B cell (primary cell): ENCODE measurements around the gene DND1. TPM values are rescaled to one million over a fixed set of nuclear protein-coding genes. Genes with fewer than 3 reads are reported as not detected.

Experiments used
- ATAC-seq: fragments of 200-7000 bp; cut with Tn5 transposase; one replicate; pipeline ENCODE4 v1.10.0; 2021; ENCODE audit warnings: low read depth, mild to moderate bottlenecking, moderate number of reproducible peaks, moderate library complexity
- CTCF ChIA-PET: fragments of 350-600 bp; sonication (Branson Sonifier 250); formaldehyde crosslinking; loops from one replicate; lab custom pipeline; 2021; ENCODE audit warnings: antibody characterized with exemption, inconsistent platforms; lab: Charles Lee
- POLR2A ChIA-PET: fragments of 350-600 bp; sonication (Branson Sonifier 250); formaldehyde crosslinking; loops from one replicate; lab custom pipeline; 2021; ENCODE audit warnings: antibody characterized with exemption; lab: Charles Lee
- DNase-seq: peaks from one replicate; pipeline ENCODE4 v3.0.0; 2013
- H2AFZ ChIP-seq: 2 replicates; pipeline ENCODE4 v1.6.1; 2012; ENCODE audit warnings: mild to moderate bottlenecking, low read depth, low read length; ENCODE audit not compliant: insufficient read depth, poor library complexity, severe bottlenecking
- H3K27ac ChIP-seq, 2 donors: 1 replicate in 1 of 2; 2 replicates in 1 of 2; pipeline ENCODE4 v1.5.1; 2012 to 2013; ENCODE audit warnings: low read length in 2 of 2, mild to moderate bottlenecking in 2 of 2, moderate library complexity in 1 of 2
- H3K27me3 ChIP-seq, 4 experiments: fragments of 200-600 bp in 1 of 4; sonication (generic) in 1 of 4; replicated peaks in 1 of 4; 1 replicate in 2 of 4; 2 replicates in 2 of 4; pipeline versions ENCODE4 v1.6.1 to v1.7.0; 2013 to 2016; ENCODE audit warnings: low read length in 3 of 4, mild to moderate bottlenecking in 2 of 4, mixed read lengths in 1 of 4, moderate library complexity in 1 of 4; ENCODE audit not compliant: insufficient read depth in 4 of 4, control insufficient read depth in 3 of 4; ENCODE audit errors: control extremely low read depth in 1 of 4
- H3K36me3 ChIP-seq, 2 experiments: replicated peaks in 1 of 2; 1 replicate in 1 of 2; 2 replicates in 1 of 2; pipeline versions ENCODE4 v1.6.1 to v1.7.1; 2013; ENCODE audit warnings: low read length in 1 of 2; ENCODE audit not compliant: insufficient read depth in 2 of 2, control insufficient read depth in 1 of 2; ENCODE audit errors: control extremely low read depth in 1 of 2, extremely low read depth in 1 of 2
- H3K4me1 ChIP-seq, 2 donors: fragments of 200-600 bp in 1 of 2; sonication (generic) in 1 of 2; 1 replicate in 1 of 2; 2 replicates in 1 of 2; pipeline versions ENCODE4 v1.5.1 to v1.6.1; 2013 to 2017; ENCODE audit warnings: low read length in 2 of 2; ENCODE audit not compliant: control insufficient read depth in 2 of 2, insufficient read depth in 2 of 2
- H3K4me2 ChIP-seq: replicated peaks from 2 replicates; pipeline ENCODE3; 2012; ENCODE audit warnings: mild to moderate bottlenecking, low read depth, low read length; ENCODE audit not compliant: poor library complexity, severe bottlenecking
- H3K4me3 ChIP-seq, 5 experiments: fragments of 200-600 bp in 1 of 5; sonication (generic) in 1 of 5; 1 replicate in 3 of 5; 2 replicates in 2 of 5; pipeline versions ENCODE4 v1.5.1 to v1.7.0; 2011 to 2016; ENCODE audit warnings: low read length in 4 of 5, mild to moderate bottlenecking in 4 of 5, low read depth in 2 of 5, control low read depth in 1 of 5, moderate library complexity in 1 of 5; ENCODE audit not compliant: insufficient read depth in 1 of 5; ENCODE audit errors: control extremely low read depth in 1 of 5, extremely low read depth in 1 of 5
- H3K79me2 ChIP-seq: fragments of 200-600 bp; sonication (generic); one replicate; pipeline ENCODE4 v1.6.0; 2016; ENCODE audit warnings: low read length; ENCODE audit not compliant: control insufficient read depth, insufficient read depth
- H3K9ac ChIP-seq: fragments of 200-600 bp; sonication (generic); 2 replicates; pipeline ENCODE4 v1.6.1; 2017; ENCODE audit warnings: mild to moderate bottlenecking, low read length, moderate library complexity
- H3K9me3 ChIP-seq, 3 donors: one replicate each; pipeline versions ENCODE4 v1.6.1 to v1.7.1; 2013; ENCODE audit warnings: low read length in 2 of 3; ENCODE audit not compliant: control insufficient read depth in 2 of 3, insufficient read depth in 1 of 3; ENCODE audit errors: control extremely low read depth in 1 of 3
- H4K20me1 ChIP-seq: 2 replicates; pipeline ENCODE4 v1.6.0; 2012; ENCODE audit warnings: mild to moderate bottlenecking, low read length; ENCODE audit not compliant: insufficient read depth, control insufficient read depth, poor library complexity, severe bottlenecking
- H3K27ac Mint-ChIP-seq: one replicate; pipeline ENCODE4 v1.8.0; 2021; ENCODE audit warnings: mixed read lengths
- H3K27me3 Mint-ChIP-seq: one replicate; pipeline ENCODE4 v1.8.0; 2021; ENCODE audit warnings: mixed read lengths
- H3K4me1 Mint-ChIP-seq: one replicate; pipeline ENCODE4 v1.8.0; 2021; ENCODE audit warnings: mixed read lengths
- H3K4me3 Mint-ChIP-seq: one replicate; pipeline ENCODE4 v1.8.0; 2021; ENCODE audit warnings: mixed read lengths
- H3K9me3 Mint-ChIP-seq: one replicate; pipeline ENCODE4 v1.8.0; 2022; ENCODE audit warnings: mixed read lengths; ENCODE audit not compliant: insufficient read depth
- EZH2 ChIP-seq: IDR thresholded peaks from 2 replicates; pipeline ENCODE4 v1.6.1; 2012; ENCODE audit warnings: borderline replicate concordance, low read depth, mild to moderate bottlenecking, moderate library complexity, low read length; ENCODE audit not compliant: insufficient read depth, poor library complexity, severe bottlenecking
- WGBS: methylation state at CpG from one replicate; pipeline ENCODE4 v1.1.5; 2013; ENCODE audit warnings: missing lambda C conversion rate; ENCODE audit not compliant: insufficient coverage; 5-methylcytosine and 5-hydroxymethylcytosine counted together
- intact Hi-C: fragments of 100-400 bp; cut with micrococcal nuclease; formaldehyde crosslinking; loops from one replicate; pipeline ENCODE4 v1.10.0; 2022
- polyA plus RNA-seq: library from polyadenylated mRNA; depleted of rRNA; stranded (reverse); fragments of >200 nt; gene quantifications from 2 replicates; pipeline ENCODE4 v1.2.3, GENCODE V29; 2012
- total RNA-seq, 2 donors: library from RNA; stranded (reverse); fragments of 120-200 nt in 1 of 2; gene quantifications; 1 replicate in 1 of 2; 2 replicates in 1 of 2; pipeline versions ENCODE4 v1.2.3 to v1.2.4, GENCODE V29; 2013 to 2022
- TF ChIP-seq, protein P1 (sequence below): fragments of 200-600 bp; IDR thresholded peaks from one replicate; pipeline ENCODE4 v1.8.0; 2022; ENCODE audit warnings: antibody characterized with exemption, mild to moderate bottlenecking

The DND1 gene
- total and polyA plus RNA-seq, 2 donors (not counting 1 experiment from before 2014, with no cell fraction given): 3.0 to 3.6 TPM

DNA sequence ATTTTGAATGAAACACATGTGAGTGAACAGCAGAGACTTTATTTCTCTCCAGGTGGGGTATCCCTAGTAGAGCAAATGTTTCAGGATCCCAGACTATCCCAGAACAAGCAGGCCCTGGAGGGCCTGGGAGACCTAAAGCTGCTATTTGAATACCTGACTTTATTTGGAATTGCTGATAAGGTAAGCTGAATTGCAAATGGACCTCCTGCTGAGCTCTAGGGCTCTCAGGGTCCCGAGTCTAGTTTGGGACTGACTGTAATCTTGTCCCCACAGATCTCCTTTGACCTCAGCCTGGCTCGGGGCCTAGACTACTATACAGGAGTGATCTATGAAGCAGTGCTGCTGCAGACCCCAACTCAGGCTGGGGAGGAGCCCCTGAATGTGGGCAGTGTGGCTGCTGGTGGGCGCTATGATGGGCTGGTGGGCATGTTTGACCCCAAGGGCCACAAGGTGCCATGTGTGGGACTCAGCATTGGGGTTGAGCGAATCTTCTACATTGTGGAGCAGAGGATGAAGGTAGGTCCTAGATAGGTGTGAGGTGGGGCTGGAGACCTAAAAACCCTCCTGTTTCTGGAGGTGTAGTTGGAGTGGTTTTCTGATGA is 23.6 kb upstream of the DND1 start:
- H3K9me3 ChIP-seq: no peaks in the 10 kb centered on the region
- H3K27ac Mint-ChIP-seq: peak overlapping the region; percentile 2

DNA sequence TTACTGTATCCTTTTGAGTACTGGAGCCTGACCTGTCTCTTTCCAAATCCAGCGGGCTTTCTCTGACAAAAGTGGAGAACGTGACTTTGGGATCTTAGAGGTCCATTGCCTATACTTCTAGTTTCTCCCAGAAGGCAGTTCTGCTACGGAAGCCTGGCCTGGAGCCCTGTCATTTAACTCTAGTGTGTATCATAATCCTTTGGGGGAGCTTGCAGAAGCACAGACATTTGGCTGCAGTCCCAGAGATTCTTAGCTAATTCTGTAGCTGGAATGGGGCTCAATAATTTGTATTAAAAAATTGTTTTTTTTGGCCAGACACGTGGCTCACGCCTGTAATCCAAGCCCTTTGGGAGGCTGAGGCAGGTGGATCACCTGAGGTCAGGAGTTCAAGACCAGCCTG is 20.9 kb upstream of the DND1 start:
- peaks cover 10 to 55% of the 10 kb centered on the region in 2 experiments for H3K36me3 ChIP-seq
- intact Hi-C loops: loop anchor here (5.0 kb wide), 1 partner anchor 1413 kb away; the partner anchor contains the start of gene NDFIP1
- H3K27me3 ChIP-seq: no peaks in the 10 kb centered on the region
- DNase-seq (no peak), ATAC-seq (no peak)
- Mint-ChIP-seq H3K27ac (no peak overlapping the region), H3K4me1 (peaks cover 29% of the 10 kb centered on the region), H3K4me3 (no peak overlapping the region), H3K9me3 (no peaks in the 10 kb centered on the region), H3K27me3 (no peaks in the 10 kb centered on the region)
- no peak overlapping the region for H3K4me3 ChIP-seq
- ChIA-PET POLR2A (no interaction called here), CTCF (no interaction called here)
- H2AFZ ChIP-seq: no peak overlapping the region
- TF ChIP-seq, protein P1, sequence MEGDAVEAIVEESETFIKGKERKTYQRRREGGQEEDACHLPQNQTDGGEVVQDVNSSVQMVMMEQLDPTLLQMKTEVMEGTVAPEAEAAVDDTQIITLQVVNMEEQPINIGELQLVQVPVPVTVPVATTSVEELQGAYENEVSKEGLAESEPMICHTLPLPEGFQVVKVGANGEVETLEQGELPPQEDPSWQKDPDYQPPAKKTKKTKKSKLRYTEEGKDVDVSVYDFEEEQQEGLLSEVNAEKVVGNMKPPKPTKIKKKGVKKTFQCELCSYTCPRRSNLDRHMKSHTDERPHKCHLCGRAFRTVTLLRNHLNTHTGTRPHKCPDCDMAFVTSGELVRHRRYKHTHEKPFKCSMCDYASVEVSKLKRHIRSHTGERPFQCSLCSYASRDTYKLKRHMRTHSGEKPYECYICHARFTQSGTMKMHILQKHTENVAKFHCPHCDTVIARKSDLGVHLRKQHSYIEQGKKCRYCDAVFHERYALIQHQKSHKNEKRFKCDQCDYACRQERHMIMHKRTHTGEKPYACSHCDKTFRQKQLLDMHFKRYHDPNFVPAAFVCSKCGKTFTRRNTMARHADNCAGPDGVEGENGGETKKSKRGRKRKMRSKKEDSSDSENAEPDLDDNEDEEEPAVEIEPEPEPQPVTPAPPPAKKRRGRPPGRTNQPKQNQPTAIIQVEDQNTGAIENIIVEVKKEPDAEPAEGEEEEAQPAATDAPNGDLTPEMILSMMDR: no peak
- no peak for TF ChIP-seq EZH2
- no peaks in the 10 kb centered on the region for H3K9me3 ChIP-seq
- no peak overlapping the region for H3K9ac ChIP-seq
- no peak overlapping the region for H3K27ac ChIP-seq
- no peak overlapping the region for H3K4me2 ChIP-seq
- no peaks in the 10 kb centered on the region for H4K20me1 ChIP-seq
- peaks cover 44% of the 10 kb centered on the region for H3K79me2 ChIP-seq
- 100% methylated on average over 5 of the region's 5 CpGs for WGBS
- peaks cover 14% of the 10 kb centered on the region in 2 donors for H3K4me1 ChIP-seq

More for the DNA sequence above, 23.6 kb upstream of the DND1 start:
- Mint-ChIP-seq H3K9me3 (no peaks in the 10 kb centered on the region), H3K27me3 (no peaks in the 10 kb centered on the region), H3K4me1 (peaks cover 31% of the 10 kb centered on the region), H3K4me3 (no peak overlapping the region)
- H3K4me3 ChIP-seq: no peak overlapping the region
- H3K27me3 ChIP-seq: no peaks in the 10 kb centered on the region
- no peak for TF ChIP-seq EZH2
- TF ChIP-seq, protein P1: no peak
- H3K4me1 ChIP-seq: peaks cover 18 to 22% of the 10 kb centered on the region in 2 donors
- no peak for DNase-seq
- peaks cover 10 to 58% of the 10 kb centered on the region in 2 experiments for H3K36me3 ChIP-seq
- intact Hi-C loops: no loop called here
- H4K20me1 ChIP-seq: no peaks in the 10 kb centered on the region
- WGBS: 100% methylated on average over 4 of the region's 4 CpGs
- ChIA-PET POLR2A (interaction anchor here (0.6 to 0.7 kb wide), 2 partner anchors 55 to 408 kb away, joined by 3 to 6 read pairs; no protein-coding TSS in a partner anchor), CTCF (interaction anchor here (0.8 kb wide), 1 partner anchor 28 kb away, joined by 4 read pairs; no protein-coding TSS in a partner anchor)
- peaks cover 33% of the 10 kb centered on the region for H3K79me2 ChIP-seq
- no peak for ATAC-seq
- H3K27ac ChIP-seq: no peak overlapping the region
- H2AFZ ChIP-seq: no peak overlapping the region
- no peak overlapping the region for H3K4me2 ChIP-seq
- no peak overlapping the region for H3K9ac ChIP-seq
